Epidermal melanocyte (primary cell): ENCODE results near the gene DNAH2.

Experiments used
- DNase-seq: peaks from one replicate; pipeline ENCODE4 v3.0.0; 2011; ENCODE audit warnings: low spot score; ENCODE audit not compliant: insufficient read length

Gene DNAH2

GRCh38 chr17:7838090-7839075, 120.8 kb downstream of the DNAH2 start:
- DNase-seq, result peak; percentile 33

- no peak for DNase-seq
These were observed 121.8 kb downstream of the DNAH2 start for GRCh38 chr17:7839190-7839875.

GRCh38 chr17:7839876-7840261, 122.3 kb downstream of the DNAH2 start:
- DNase-seq, result no peak

- no peak for DNase-seq
These were observed 122.9 kb downstream of the DNAH2 start for GRCh38 chr17:7840441-7840840.

- no peak for DNase-seq
These were observed 123.3 kb downstream of the DNAH2 start for GRCh38 chr17:7840875-7841274.

- peak; percentile 64 for DNase-seq
These were observed 123.9 kb downstream of the DNAH2 start for GRCh38 chr17:7841396-7841914.

- peak; percentile 90 for DNase-seq
These were observed 124.4 kb downstream of the DNAH2 start for GRCh38 chr17:7841915-7842379.

- no peak for DNase-seq
These were observed 125.1 kb downstream of the DNAH2 start for GRCh38 chr17:7842380-7843256.

GRCh38 chr17:7843257-7843535, 125.7 kb downstream of the DNAH2 start:
- no peak for DNase-seq

- peak; percentile 61 for DNase-seq
These were observed 126.2 kb downstream of the DNAH2 start for GRCh38 chr17:7843536-7844291.

- DNase-seq, result peak; percentile 99
These were observed 127.0 kb downstream of the DNAH2 start for GRCh38 chr17:7844292-7845154.

GRCh38 chr17:7845359-7846062, 128.0 kb downstream of the DNAH2 start:
- DNase-seq, result no peak

- DNase-seq, result no peak
These were observed 128.7 kb downstream of the DNAH2 start for GRCh38 chr17:7846063-7846735.

GRCh38 chr17:7846765-7847661, 129.5 kb downstream of the DNAH2 start:
- no peak for DNase-seq

GRCh38 chr17:7848131-7848579, 130.6 kb downstream of the DNAH2 start:
- no peak for DNase-seq

- no peak for DNase-seq
These were observed 131.2 kb downstream of the DNAH2 start for GRCh38 chr17:7848739-7849129.

- DNase-seq, result no peak
These were observed 131.7 kb downstream of the DNAH2 start for GRCh38 chr17:7849130-7849750.
